DMS153 treated with DMSO at 0.1 percent for 48 hours (cell line): ENCODE results near the gene TBC1D13.

Source experiments
- DNase-seq: peaks from one replicate; lab custom pipeline; 2025; ENCODE audit not compliant: unreplicated experiment; lab: John Stamatoyannopoulos, UW

TBC1D13 gene

DNA sequence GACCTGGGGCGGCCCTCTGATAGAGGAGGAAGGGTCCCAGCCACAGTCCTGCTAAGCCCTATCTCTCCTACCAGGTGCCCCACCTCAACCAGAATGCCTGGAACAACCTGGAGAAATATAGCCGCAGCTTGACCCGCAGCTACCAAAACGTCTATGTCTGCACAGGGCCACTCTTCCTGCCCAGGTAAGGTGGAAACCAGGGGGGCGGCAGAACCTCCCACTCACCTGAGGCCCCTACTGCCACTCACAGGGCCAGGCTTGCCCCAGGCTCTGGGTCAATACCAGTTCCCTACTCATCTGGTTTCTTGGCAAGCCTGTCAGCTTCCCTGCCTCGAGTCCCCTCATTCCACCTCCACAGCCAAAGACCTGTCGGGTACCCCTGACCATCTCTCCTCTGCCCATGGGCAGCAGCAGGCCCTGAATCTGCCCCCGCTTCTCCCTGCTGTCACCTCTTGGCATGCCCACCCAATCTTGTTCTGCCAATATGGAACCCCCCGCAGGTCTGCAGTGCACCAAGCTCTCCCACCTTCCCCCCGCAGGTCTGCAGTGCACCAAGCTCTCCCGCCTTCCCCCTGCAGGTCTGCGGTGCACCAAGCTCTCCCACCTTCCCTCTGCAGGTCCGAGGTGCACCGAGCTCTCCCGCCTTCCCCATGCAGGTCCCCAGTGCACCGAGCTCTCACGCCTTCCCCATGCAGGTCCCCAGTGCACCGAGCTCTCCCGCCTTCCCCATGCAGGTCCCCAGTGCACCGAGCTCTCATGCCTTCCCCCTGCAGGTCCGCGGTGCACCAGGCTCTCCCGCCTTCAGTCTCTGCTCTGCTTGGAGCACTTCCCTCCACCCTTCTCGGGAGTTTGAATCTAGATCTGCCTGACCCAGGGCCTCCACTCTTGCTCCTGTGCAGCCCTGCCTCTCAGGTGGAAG lies 33.9 kb downstream of the TBC1D13 start:
- no peak for DNase-seq

DNA sequence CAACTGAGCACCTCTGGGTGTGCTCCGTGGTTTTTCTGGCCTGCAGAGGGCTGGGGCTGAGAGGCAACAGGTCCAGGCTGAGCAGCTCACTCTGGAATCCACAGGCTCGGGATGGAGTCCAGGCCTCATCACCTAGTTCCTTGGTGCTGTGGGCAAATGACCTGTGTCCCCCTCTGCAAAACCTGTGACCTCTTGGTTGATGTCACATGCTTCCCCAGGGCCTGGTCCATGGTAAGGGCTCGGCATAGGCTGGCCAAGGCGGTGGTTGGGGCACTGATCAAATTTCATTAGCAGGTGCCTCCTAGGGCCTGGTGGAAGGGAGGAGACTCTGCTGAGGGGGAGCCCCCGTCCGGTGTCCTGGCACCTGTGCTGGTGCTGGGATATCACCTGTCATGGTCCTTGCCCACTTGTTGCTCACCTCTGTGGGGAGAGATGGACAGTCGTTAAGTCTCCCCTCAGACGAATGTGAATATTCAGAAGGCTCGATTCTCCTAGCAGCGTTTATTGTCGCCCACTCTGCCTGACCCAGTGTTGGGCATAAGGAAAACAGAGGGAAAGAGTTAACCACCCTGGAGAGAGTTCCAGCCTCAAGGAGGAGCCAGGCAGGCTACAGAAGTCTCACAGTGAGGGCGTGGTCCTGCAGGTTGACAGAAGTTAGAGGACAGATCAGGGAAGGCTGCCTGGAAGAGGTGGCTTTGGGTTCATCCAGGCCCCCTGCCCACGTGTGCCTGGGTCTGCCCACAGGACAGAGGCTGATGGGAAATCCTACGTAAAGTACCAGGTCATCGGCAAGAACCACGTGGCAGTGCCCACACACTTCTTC lies 34.7 kb downstream of the TBC1D13 start:
- DNase-seq, result no peak

GRCh38 chr9:128822407-128823042 lies 35.5 kb downstream of the TBC1D13 start:
- DNase-seq, result no peak

DNA sequence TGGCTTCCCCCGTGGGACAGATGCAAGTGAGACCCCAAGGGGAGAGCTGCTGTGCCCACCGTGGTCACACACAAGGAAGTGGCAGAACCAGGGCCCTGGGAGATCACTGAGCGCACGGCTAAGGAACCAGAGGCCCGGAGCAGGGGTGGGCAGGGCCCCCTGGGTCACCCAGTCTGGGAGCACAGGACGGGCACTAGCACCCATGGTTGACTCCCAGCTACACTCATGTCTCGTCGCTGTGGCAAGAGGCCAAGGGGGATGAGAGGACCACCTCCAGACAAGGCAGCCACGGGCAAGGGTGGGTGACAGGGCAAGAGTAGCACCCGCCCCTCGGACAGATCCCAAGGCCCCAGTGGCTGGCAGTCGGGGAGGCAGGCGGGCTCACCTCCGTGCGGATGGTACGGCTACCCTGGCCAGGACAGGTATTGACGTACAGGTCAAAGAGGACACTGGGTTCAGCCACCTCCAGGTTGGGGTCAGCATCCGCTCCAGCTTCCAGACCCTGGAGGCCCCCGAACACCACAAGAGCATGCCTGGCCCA lies 36.4 kb downstream of the TBC1D13 start:
- DNase-seq, result no peak

DNA sequence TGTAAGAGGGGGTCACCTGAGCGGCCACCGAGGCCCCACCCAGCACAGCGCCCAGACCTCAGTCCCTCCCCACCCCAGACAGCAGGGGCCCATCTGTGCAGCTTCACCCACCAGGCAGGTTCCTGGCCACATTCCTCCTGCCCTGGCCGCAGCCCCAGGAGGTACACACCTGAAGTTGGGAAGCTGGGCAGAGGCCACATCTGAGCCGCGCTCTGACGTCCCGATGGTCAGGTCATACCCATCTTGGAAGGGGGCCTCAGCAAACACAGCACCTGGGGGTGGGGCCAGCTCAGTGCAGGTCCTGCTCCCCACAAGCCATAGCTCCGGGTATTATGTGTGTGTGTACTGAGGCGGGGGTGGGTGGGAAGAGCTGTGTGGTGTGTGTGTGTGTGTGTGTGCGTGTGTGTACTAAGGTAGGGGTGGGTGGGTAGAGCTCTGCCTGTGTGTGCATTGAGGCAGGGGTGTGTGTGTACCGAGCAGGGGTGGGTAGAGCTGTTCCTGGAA lies 36.9 kb downstream of the TBC1D13 start:
- no peak for DNase-seq

DNA sequence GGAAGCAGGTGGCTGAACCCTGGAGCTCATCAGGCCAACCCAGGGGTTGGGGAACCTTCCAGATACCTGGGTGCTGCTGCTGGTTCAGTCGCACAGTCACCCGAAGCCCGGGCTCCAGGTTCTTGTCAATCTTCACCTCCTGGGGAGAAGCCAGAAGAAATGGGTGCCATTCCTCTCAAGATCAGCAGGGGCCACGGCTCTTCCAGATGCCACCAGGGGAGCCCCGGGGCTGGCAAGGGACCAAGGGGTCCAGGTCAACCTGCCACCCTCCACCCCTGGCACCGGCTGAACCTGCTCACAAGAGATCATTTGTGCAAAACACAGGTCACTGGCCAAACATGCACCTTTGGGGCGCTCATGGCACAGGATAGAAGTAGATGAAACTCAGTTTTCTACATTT lies 37.9 kb downstream of the TBC1D13 start:
- DNase-seq, result no peak

- DNase-seq, result no peak
These were observed 39.1 kb downstream of the TBC1D13 start for GRCh38 chr9:128825923-128826700.

DNA sequence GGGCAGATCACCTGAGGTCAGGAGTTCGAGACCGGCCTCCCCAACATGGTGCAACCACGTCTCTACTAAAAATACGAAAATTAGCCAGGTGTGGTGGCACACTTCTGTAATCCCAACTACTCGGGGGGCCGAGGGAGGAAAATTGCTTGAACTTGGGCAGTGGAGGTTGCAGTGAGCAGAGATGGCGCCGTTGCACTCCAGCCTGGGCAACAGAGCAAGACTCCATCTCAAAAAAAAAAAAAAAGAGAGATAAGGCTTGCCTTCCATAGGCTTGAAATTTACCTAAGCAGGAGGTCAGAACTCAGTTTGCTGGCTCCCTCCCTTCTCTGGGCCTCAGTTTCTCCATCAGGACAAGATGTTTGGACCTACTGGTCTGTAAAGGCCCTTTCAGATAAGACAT lies 41.2 kb downstream of the TBC1D13 start:
- no peak for DNase-seq

- no peak for DNase-seq
These were observed 41.8 kb downstream of the TBC1D13 start for GRCh38 chr9:128828719-128829452.

GRCh38 chr9:128829477-128830251 lies 42.6 kb downstream of the TBC1D13 start, which contains the start of gene SPOUT1:
Gene SPOUT1 (minus strand): TSS chr9:128829794. CDS start chr9:128829780, 14 bp downstream.
- DNase-seq, result peak; percentile 82

DNA sequence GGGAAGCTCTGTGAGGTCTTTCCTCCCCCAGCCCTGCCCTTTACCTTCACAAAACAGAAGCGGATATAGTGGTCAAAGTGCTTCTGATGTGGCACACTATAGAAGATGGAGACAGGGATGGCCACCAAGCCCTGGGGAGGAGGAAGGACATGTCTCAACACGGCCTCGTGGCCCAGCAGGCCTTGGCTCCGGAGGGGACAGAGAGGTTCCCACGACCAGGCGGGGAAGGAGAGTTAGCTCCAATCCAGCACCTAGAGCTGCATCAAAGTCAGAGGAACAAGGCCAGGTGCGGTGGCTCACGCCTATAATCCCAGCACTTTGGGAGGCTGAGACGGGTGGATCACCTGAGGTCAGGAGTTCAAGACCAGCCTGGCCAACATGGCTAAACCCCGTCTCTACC lies 46.6 kb downstream of the TBC1D13 start:
- no peak for DNase-seq

DNA sequence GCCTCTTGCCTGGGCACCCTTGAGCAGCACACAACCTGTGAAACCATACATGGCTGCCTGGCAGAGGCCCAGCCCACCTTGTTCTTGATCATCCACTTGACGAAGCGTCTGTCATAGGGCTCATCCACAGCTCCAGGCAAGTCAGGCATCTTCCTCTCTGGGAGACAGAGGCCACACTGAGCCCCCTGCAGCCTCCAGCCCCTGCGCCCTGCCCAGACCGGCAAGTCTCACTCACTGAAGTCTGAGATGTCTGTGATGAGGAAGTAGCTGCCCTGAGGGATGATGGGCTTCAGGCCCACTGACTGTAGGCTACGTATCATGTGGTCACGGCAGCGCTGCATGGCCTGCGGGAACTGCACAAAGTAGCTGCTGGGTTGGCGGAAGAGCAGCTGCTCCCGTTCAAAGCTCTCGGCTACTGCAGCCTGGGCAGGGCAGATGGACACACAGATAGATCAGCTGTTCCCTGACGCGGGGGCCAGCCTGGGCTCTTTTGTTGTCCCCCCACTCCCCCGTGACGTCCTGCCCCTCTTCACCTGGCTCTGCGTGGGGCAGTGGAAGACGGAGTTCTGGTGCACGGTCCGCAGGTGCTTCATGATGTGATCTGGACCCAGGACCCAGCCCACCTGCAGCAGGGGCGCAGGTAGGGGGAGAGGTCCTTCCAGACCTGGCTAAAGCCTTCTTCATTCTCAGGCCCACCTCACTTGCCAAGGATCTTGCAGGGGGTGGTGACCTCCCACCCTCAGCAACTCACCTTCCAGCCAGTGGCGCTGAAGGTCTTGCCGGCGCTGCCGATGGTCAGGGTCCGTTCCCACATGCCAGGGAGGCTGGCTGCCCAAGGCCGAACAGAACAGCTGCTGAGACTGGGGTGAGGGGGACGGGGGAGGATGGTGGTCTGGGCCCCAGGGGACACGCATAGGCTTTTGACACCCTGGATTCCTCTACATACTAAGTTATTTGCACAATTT lies 48.5 kb downstream of the TBC1D13 start:
- DNase-seq, result no peak

DNA sequence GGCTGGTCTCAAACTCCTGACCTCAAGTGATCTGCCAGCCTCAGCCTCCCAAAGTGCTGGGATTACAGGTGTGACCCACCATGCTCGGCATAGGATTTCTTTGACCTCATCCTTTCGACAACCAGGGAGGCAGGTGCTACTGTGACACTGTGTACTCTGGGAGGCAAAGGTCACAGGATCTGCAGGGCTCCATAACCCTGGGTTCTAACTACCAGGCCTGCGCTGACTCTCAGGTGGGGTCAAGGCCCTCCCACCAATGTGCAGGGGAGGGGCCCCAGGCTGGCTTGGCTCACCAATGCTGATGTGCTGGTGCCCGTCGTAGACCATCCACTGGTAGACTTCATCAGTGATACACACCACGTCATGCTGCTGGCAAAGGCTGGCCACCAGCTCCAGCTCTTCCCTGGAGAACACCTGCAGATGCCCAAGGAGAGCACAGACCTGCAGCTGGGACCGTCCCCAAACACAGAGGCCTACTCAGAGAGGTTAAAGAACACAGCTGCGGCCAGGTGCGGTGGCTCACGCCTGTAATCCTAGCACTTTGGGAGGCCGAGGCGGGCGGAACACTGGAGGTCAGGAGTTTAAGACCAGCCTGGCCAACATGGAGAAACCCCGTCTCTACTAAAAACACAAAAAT lies 49.6 kb downstream of the TBC1D13 start:
- DNase-seq, result no peak

DNA sequence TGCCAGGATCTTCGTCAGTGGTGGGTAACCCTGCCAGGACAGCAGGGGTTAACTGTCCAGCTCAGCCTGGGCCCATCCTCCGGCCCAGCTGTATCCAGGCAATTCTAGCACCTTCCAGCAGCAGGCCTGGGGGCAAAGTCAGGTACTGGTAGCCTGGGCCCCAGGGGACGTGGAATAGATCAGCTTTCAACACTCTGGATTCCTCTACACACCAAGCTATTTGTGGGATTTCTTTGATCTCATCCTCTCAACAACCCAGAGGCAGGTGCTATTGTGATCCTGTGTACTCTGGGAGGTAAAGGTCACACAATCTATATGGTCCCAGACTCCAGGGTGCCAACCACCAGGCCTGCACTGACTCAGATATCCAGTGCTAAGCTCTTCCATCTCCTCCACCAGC lies 51.3 kb downstream of the TBC1D13 start:
- no peak for DNase-seq

DNA sequence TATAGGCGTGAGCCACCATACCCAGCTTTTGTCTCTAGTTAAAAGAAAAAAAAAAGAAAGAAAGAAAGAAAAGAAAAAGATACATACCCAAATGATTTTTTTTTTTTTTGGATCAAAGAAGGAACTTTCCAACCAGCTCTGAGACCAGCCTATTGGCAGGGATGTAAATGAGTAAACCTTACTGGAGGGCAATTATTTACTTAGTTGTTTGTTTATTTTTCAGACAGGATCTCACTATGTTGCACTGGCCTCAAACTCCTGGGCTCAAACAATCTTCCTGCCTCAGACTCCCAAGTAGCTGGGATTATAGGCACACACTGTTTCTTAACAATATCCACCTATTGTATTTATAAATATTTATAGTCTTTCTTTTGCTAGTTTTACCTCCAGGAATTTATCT lies 53.5 kb downstream of the TBC1D13 start:
- no peak for DNase-seq

- no peak for DNase-seq
These were observed 54.8 kb downstream of the TBC1D13 start for GRCh38 chr9:128841694-128842492.
